ENCODE results near the gene HTRA2.

Gene HTRA2

GRCh38 chr2:74507926-74508520, 21.7 kb upstream of the HTRA2 start:
- H3K4me3 ChIP-seq (ENCODE audit: low read length, poor library complexity, severe bottlenecking), result peak overlapping the region; percentile 86
- no peaks in the 10 kb centered on the region for H3F3A ChIP-seq (ENCODE audit: low read depth)
- peak overlapping the region; percentile 96 for H2AFZ ChIP-seq (ENCODE audit: low read length)
- H3K27me3 ChIP-seq (ENCODE audit: insufficient read depth, low read length, poor library complexity, severe bottlenecking), result peaks cover 3% of the 10 kb centered on the region
- no peaks in the 10 kb centered on the region for H4K20me1 ChIP-seq (ENCODE audit: insufficient read depth, low read length, poor library complexity, severe bottlenecking)
- H3K36me3 ChIP-seq (ENCODE audit: insufficient read depth, low read length), result no peaks in the 10 kb centered on the region
- peaks cover 21% of the 10 kb centered on the region for H3K4me1 ChIP-seq (ENCODE audit: insufficient read depth, low read length, poor library complexity, severe bottlenecking)
- no peaks in the 10 kb centered on the region for H3K9me3 ChIP-seq (ENCODE audit: insufficient read depth, low read depth, low read length)
- TF ChIP-seq CTCF (conservative IDR thresholded peaks at IDR 0.05; ENCODE audit: low read length) (no peak), EZH2phosphoT487 (IDR thresholded peaks at IDR 0.05; ENCODE audit: borderline replicate concordance) (no peak)
- H3K9me2 ChIP-seq (replicated peaks; ENCODE audit: low read depth, low read length), result no peaks in the 10 kb centered on the region
- peak overlapping the region; percentile 85 for H3K9ac ChIP-seq (ENCODE audit: low read depth, low read length, poor library complexity, severe bottlenecking)
- H3K79me2 ChIP-seq (ENCODE audit: insufficient read depth, low read length), result peaks cover 17% of the 10 kb centered on the region; the same call in 1 of the 2 replicates
- H3K4me2 ChIP-seq (ENCODE audit: low read depth, low read length, poor library complexity, severe bottlenecking), result peak overlapping the region; percentile 99

DNA sequence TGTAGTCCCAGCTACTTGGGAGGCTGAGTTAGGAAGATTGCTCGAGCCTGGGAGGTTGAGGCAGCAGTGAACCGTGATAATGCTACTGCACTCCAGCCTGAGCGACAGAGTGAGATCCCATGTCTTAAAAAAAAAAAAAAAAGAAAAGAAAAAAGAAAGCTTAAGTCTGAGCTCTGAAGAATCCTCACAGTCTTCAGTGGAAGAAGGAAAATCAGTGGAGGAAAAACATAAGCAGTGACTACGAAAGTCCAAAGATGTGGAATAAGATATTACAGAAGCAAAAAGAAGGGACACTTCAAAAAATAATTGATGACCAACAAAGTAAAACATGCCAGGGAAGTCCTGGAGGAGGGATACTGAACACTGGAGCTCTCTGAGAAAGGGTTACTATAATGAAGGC, 19.5 kb upstream of the HTRA2 start:
- Histone ChIP-seq H3K79me2 (ENCODE audit: insufficient read depth, low read length) (peaks cover 15% of the 10 kb centered on the region; the same call in 1 of the 2 replicates), H3K4me3 (ENCODE audit: low read length, poor library complexity, severe bottlenecking) (no peak overlapping the region), H3K36me3 (ENCODE audit: insufficient read depth, low read length) (no peaks in the 10 kb centered on the region), H2AFZ (ENCODE audit: low read length) (no peak overlapping the region), H3K9ac (ENCODE audit: low read depth, low read length, poor library complexity, severe bottlenecking) (no peak overlapping the region), H3F3A (ENCODE audit: low read depth) (no peaks in the 10 kb centered on the region), H3K4me1 (ENCODE audit: insufficient read depth, low read length, poor library complexity, severe bottlenecking) (peaks cover 26% of the 10 kb centered on the region), H3K9me3 (ENCODE audit: insufficient read depth, low read depth, low read length) (no peaks in the 10 kb centered on the region), H3K27me3 (ENCODE audit: insufficient read depth, low read length, poor library complexity, severe bottlenecking) (peaks cover 14% of the 10 kb centered on the region), H4K20me1 (ENCODE audit: insufficient read depth, low read length, poor library complexity, severe bottlenecking) (no peaks in the 10 kb centered on the region), H3K9me2 (replicated peaks; ENCODE audit: low read depth, low read length) (no peaks in the 10 kb centered on the region), H3K4me2 (ENCODE audit: low read depth, low read length, poor library complexity, severe bottlenecking) (no peak overlapping the region)
- TF ChIP-seq CTCF (conservative IDR thresholded peaks at IDR 0.05; ENCODE audit: low read length), result no peak
- no peak for TF ChIP-seq EZH2phosphoT487 (IDR thresholded peaks at IDR 0.05; ENCODE audit: borderline replicate concordance)

DNA sequence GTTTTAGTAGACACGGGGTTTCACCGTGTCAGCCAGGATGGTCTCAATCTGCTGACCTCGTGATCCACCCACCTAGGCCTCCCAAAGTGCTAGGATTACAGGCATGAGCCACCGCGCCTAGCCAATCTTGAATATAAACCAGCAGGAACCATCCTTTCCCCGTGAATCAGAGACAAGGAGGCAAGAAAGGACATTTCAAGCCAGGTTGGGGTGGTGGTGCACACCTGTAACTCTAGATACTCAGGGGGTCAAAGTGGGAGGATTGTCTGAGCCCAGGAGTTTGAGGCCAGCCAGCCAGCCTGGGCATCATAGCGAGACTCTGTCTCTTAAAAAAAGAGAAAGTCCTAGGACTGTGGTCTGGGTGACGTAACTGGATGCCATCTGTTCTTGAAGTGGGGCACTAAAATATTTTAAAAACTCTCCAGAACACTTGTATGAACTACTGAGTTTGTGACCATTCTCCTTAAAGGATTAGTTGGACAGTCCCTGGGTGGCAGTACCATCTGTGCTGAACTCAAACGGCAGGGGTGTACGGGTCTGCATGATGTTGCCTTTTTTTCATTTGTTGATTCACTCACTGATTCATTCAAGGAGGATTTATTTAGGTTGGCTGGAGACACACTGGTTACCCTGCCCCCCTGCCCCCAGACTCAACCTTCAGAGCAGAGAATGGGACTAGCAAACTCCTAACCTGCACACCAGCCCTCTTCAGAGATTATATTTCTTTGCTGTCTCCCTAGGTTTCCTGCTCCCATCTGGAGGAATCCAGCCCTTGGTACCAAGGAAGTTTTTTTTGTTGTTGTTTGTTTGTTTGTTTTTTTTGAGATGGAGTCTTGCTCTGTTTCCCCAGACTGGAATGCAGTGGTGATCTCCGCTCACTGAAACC, 18.4 kb upstream of the HTRA2 start:
- Histone ChIP-seq H3K9ac (ENCODE audit: low read depth, low read length, poor library complexity, severe bottlenecking) (no peak overlapping the region), H3K9me2 (replicated peaks; ENCODE audit: low read depth, low read length) (no peaks in the 10 kb centered on the region), H4K20me1 (ENCODE audit: insufficient read depth, low read length, poor library complexity, severe bottlenecking) (no peaks in the 10 kb centered on the region), H3K9me3 (ENCODE audit: insufficient read depth, low read depth, low read length) (no peaks in the 10 kb centered on the region), H3K36me3 (ENCODE audit: insufficient read depth, low read length) (no peaks in the 10 kb centered on the region), H3K4me1 (ENCODE audit: insufficient read depth, low read length, poor library complexity, severe bottlenecking) (peaks cover 21% of the 10 kb centered on the region), H3K27me3 (ENCODE audit: insufficient read depth, low read length, poor library complexity, severe bottlenecking) (peaks cover 14% of the 10 kb centered on the region), H3F3A (ENCODE audit: low read depth) (no peaks in the 10 kb centered on the region), H3K4me3 (ENCODE audit: low read length, poor library complexity, severe bottlenecking) (no peak overlapping the region), H3K4me2 (ENCODE audit: low read depth, low read length, poor library complexity, severe bottlenecking) (no peak overlapping the region), H3K79me2 (ENCODE audit: insufficient read depth, low read length) (peaks cover 7% of the 10 kb centered on the region; the same call in 1 of the 2 replicates), H2AFZ (ENCODE audit: low read length) (no peak overlapping the region)
- no peak for TF ChIP-seq EZH2phosphoT487 (IDR thresholded peaks at IDR 0.05; ENCODE audit: borderline replicate concordance)
- no peak for TF ChIP-seq CTCF (conservative IDR thresholded peaks at IDR 0.05; ENCODE audit: low read length)

Data from Loucy (cell line).